Testis (tissue), 3 donors: ENCODE measurements around the gene CLIP2. TPM values are rescaled to one million over a fixed set of nuclear protein-coding genes. Genes with fewer than 3 reads are reported as not detected.

ENCODE experiments used
- DNase-seq: peaks from one replicate; pipeline ENCODE4 v3.0.0-alpha.2; 2019
- H3K27ac ChIP-seq, 2 donors: fragments of 200-600 bp; sonication (generic); one replicate each; pipeline ENCODE4 v1.5.1; 2019
- H3K27me3 ChIP-seq: fragments of 200-600 bp; sonication (generic); one replicate; pipeline ENCODE4 v1.5.1; 2019
- H3K36me3 ChIP-seq: fragments of 200-600 bp; sonication (generic); one replicate; pipeline ENCODE4 v1.5.1; 2017; ENCODE audit warnings: low read depth; ENCODE audit errors: missing control alignments
- H3K4me1 ChIP-seq: fragments of 200-600 bp; sonication (generic); one replicate; pipeline ENCODE4 v1.5.1; 2019
- H3K4me3 ChIP-seq, 2 donors: fragments of 200-600 bp; sonication (generic); one replicate each; pipeline ENCODE4 v1.5.1; 2017 to 2019
- H3K9me3 ChIP-seq: fragments of 200-600 bp; sonication (generic); one replicate; pipeline ENCODE4 v1.5.1; 2017
- CTCF ChIP-seq, 3 experiments: fragments of 450-650 bp in 2 of 3; fragments of 200-600 bp in 1 of 3; sonication (generic) in 1 of 3; IDR thresholded peaks; one replicate each; pipeline ENCODE4 v1.5.1; 2016 to 2019; ENCODE audit warnings: antibody characterized with exemption in 3 of 3, mild to moderate bottlenecking in 2 of 3, moderate library complexity in 1 of 3
- POLR2A ChIP-seq: fragments of 450-650 bp; IDR thresholded peaks from one replicate; pipeline ENCODE4 v1.6.1; 2017; ENCODE audit warnings: antibody characterized with exemption, mild to moderate bottlenecking, moderate library complexity
- WGBS, 2 donors: methylation state at CpG; one replicate each; pipeline ENCODE4 v1.1.5; 2018; 5-methylcytosine and 5-hydroxymethylcytosine counted together
- intact Hi-C: fragments of 100-400 bp; cut with DNase I; formaldehyde crosslinking; loops from one replicate; pipeline ENCODE4 v1.15.1; 2023; ENCODE audit warnings: low total_unique reads
- polyA plus RNA-seq: library from polyadenylated mRNA; stranded (reverse); fragments of 350-450 nt; fragmentation: Illumina TruSeq; extraction: RNeasy Lipid Tissue Mini Kit (QIAGEN cat#74804); gene quantifications from one replicate; pipeline ENCODE4 v1.2.3, GENCODE V29; 2014; ENCODE audit warnings: low read depth, low replicate concordance; ENCODE audit not compliant: insufficient read depth
- total RNA-seq, 2 donors: library from RNA; depleted of rRNA; stranded (reverse); fragments of >200 nt; gene quantifications; one replicate each; pipeline ENCODE4 v1.2.3, GENCODE V29; 2016

CLIP2 gene
- total and polyA plus RNA-seq, 3 donors from 2014 or later, result 8.5 to 19.8 (median 16.5) TPM

- intact Hi-C loops, result no loop called here
- WGBS, 2 donors, result 91 to 92% methylated on average over 15 of the region's 15 CpGs
- H3K9me3 ChIP-seq, result no peaks in the 10 kb centered on the region
- no peak overlapping the region for H3K27ac ChIP-seq
- H3K36me3 ChIP-seq, result no peaks in the 10 kb centered on the region
- no peak for DNase-seq
- H3K4me3 ChIP-seq, result no peak overlapping the region
- H3K27me3 ChIP-seq, result no peaks in the 10 kb centered on the region
- H3K4me1 ChIP-seq, result peaks cover 4% of the 10 kb centered on the region
- TF ChIP-seq POLR2A (no peak), CTCF (IDR thresholded peaks at IDR 0.05) (no peak)
Observed at GRCh38 chr7:74297516-74298233, 8.5 kb downstream of the CLIP2 start.

GRCh38 chr7:74299401-74299800, 10.2 kb downstream of the CLIP2 start:
- Histone ChIP-seq H3K4me3 (no peak overlapping the region), H3K27me3 (no peaks in the 10 kb centered on the region), H3K27ac (no peak overlapping the region), H3K9me3 (no peaks in the 10 kb centered on the region), H3K36me3 (no peaks in the 10 kb centered on the region), H3K4me1 (no peaks in the 10 kb centered on the region)
- TF ChIP-seq POLR2A (no peak), CTCF (IDR thresholded peaks at IDR 0.05) (no peak)
- WGBS, 2 donors, result 90 to 93% methylated on average over 8 of the region's 8 CpGs
- intact Hi-C loops, result no loop called here
- DNase-seq, result no peak

- Histone ChIP-seq H3K36me3 (no peaks in the 10 kb centered on the region), H3K27ac (no peak overlapping the region), H3K4me3 (no peak overlapping the region), H3K9me3 (no peaks in the 10 kb centered on the region), H3K4me1 (no peaks in the 10 kb centered on the region), H3K27me3 (no peaks in the 10 kb centered on the region)
- no peak for TF ChIP-seq CTCF (IDR thresholded peaks at IDR 0.05)
- no peak for TF ChIP-seq POLR2A
- intact Hi-C loops, result no loop called here
- DNase-seq, result no peak
- WGBS, 2 donors, result 91 to 94% methylated on average over 4 of the region's 4 CpGs
Observed at GRCh38 chr7:74300926-74301325, 11.7 kb downstream of the CLIP2 start.

GRCh38 chr7:74302745-74303221, 13.6 kb downstream of the CLIP2 start:
- H3K36me3 ChIP-seq, result no peaks in the 10 kb centered on the region
- peaks cover 10% of the 10 kb centered on the region for H3K4me1 ChIP-seq
- no peaks in the 10 kb centered on the region for H3K9me3 ChIP-seq
- no peak overlapping the region for H3K27ac ChIP-seq
- WGBS, 2 donors, result 52 to 67% methylated on average over 8 to 10 of the region's 10 CpGs
- no peak overlapping the region for H3K4me3 ChIP-seq
- TF ChIP-seq POLR2A (no peak), CTCF (IDR thresholded peaks at IDR 0.05) (no peak)
- no peaks in the 10 kb centered on the region for H3K27me3 ChIP-seq
- intact Hi-C loops, result no loop called here
- DNase-seq, result no peak

- TF ChIP-seq CTCF (IDR thresholded peaks at IDR 0.05) (no peak), POLR2A (no peak)
- H3K9me3 ChIP-seq, result no peaks in the 10 kb centered on the region
- intact Hi-C loops, result no loop called here
- H3K4me1 ChIP-seq, result peaks cover 10% of the 10 kb centered on the region
- 95 to 97% methylated on average over 2 of the region's 2 CpGs for WGBS, 2 donors
- H3K27me3 ChIP-seq, result no peaks in the 10 kb centered on the region
- H3K4me3 ChIP-seq, result no peak overlapping the region
- no peak for DNase-seq
- H3K27ac ChIP-seq, result no peak overlapping the region
- no peaks in the 10 kb centered on the region for H3K36me3 ChIP-seq
Observed at GRCh38 chr7:74304550-74304949, 15.3 kb downstream of the CLIP2 start.
